ENCODE results near the gene LRP1B. TPM values are rescaled to one million over a fixed set of nuclear protein-coding genes. Genes with fewer than 3 reads are reported as not detected.

Gene LRP1B
- total and polyA plus RNA-seq, 2 experiments from 2014 or later = not detected

DNA sequence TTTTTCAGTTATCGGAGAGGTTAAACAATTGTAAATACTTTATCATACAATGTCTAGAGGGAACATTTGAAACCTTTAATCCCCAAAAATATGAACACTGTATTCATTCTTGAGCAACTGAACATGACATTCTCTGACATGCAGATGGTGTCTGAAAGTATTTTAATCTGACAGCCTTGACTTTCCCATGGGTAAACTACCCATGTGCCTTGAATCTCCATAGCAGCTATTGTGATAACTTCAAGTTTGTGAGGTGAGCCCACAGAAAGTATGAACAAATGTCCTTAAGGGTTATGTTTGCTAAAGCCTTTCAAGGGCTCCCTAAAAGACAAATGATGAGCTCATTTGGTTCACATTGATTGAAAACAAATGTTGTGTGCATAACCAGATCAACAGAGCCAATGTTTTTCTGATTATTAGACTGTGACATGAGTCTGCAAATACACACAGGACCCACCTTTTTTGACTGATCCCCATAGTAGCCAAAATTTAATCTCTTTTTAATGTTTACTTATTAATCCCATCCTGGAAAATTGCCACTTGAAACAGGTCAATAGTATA is 1326.0 kb downstream of the LRP1B start:
- Histone ChIP-seq H3K9ac (no peak overlapping the region), H3K27ac (no peak overlapping the region), H3K4me3 (no peak overlapping the region), H4K20me1 (ENCODE audit: insufficient read depth) (no peaks in the 10 kb centered on the region), H2AFZ (no peak overlapping the region), H3K4me1 (ENCODE audit: insufficient read depth) (no peaks in the 10 kb centered on the region), H3F3A (ENCODE audit: insufficient read depth) (no peaks in the 10 kb centered on the region), H3K79me2 (ENCODE audit: insufficient read depth) (no peaks in the 10 kb centered on the region), H3K9me2 (ENCODE audit: insufficient read depth) (no peaks in the 10 kb centered on the region), H3K9me3 (ENCODE audit: low read depth) (no peaks in the 10 kb centered on the region), H3K36me3 (ENCODE audit: low read depth) (no peaks in the 10 kb centered on the region), H3K27me3 (replicated peaks; ENCODE audit: insufficient read depth) (no peaks in the 10 kb centered on the region), H3K4me2 (ENCODE audit: unreplicated experiment) (no peak overlapping the region)
- TF ChIP-seq EZH2 (IDR thresholded peaks at IDR 0.05; ENCODE audit: insufficient read depth, poor library complexity, severe bottlenecking) (no peak), EZH2phosphoT487 (IDR thresholded peaks at IDR 0.05; ENCODE audit: insufficient read depth, low read depth) (no peak)
- DNase-seq = no peak
- in situ Hi-C loops (cut with MboI) = no loop called here
- 13 to 16% methylated on average over 1 of the region's 1 CpG for WGBS, 2 experiments (ENCODE audit: low coverage in 1 of 2, low lambda C conversion rate in 2 of 2, missing lambda C conversion rate in 2 of 2)

DNA sequence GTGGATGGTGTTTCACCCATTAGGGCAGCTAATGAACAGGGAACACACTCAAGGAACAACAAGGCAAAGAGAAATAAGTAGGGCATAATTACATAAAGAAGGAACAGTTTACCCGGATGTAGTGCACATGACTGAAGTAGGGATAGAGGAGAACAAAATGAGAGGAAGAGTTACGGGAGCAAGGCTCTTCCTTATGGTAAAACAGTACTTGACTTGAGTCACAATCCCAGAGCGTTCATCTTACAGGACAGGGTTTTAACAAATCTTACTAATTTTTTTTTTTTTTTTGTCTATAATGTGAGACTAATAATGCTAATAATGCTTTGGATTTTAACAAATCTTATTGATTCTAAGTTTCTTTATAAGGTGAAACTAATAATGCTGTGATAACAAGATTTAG is 1329.5 kb downstream of the LRP1B start:
- no peak for DNase-seq
- no peak for TF ChIP-seq EZH2phosphoT487 (IDR thresholded peaks at IDR 0.05; ENCODE audit: insufficient read depth, low read depth)
- TF ChIP-seq EZH2 (IDR thresholded peaks at IDR 0.05; ENCODE audit: insufficient read depth, poor library complexity, severe bottlenecking) = no peak
- no peaks in the 10 kb centered on the region for H3K9me2 ChIP-seq (ENCODE audit: insufficient read depth)
- 77% methylated on average over 3 of the region's 3 CpGs for WGBS, 2 experiments (ENCODE audit: low coverage in 1 of 2, low lambda C conversion rate in 2 of 2, missing lambda C conversion rate in 2 of 2)
- H3K4me2 ChIP-seq (ENCODE audit: unreplicated experiment) = no peak overlapping the region
- no peak overlapping the region for H3K27ac ChIP-seq
- H3K27me3 ChIP-seq (replicated peaks; ENCODE audit: insufficient read depth) = no peaks in the 10 kb centered on the region
- no peaks in the 10 kb centered on the region for H3K9me3 ChIP-seq (ENCODE audit: low read depth)
- H3F3A ChIP-seq (ENCODE audit: insufficient read depth) = no peaks in the 10 kb centered on the region
- no peak overlapping the region for H3K4me3 ChIP-seq
- no peak overlapping the region for H3K9ac ChIP-seq
- H4K20me1 ChIP-seq (ENCODE audit: insufficient read depth) = no peaks in the 10 kb centered on the region
- in situ Hi-C loops (cut with MboI) = no loop called here
- H3K4me1 ChIP-seq (ENCODE audit: insufficient read depth) = no peaks in the 10 kb centered on the region
- no peaks in the 10 kb centered on the region for H3K79me2 ChIP-seq (ENCODE audit: insufficient read depth)
- H2AFZ ChIP-seq = no peak overlapping the region
- no peaks in the 10 kb centered on the region for H3K36me3 ChIP-seq (ENCODE audit: low read depth)

DNA sequence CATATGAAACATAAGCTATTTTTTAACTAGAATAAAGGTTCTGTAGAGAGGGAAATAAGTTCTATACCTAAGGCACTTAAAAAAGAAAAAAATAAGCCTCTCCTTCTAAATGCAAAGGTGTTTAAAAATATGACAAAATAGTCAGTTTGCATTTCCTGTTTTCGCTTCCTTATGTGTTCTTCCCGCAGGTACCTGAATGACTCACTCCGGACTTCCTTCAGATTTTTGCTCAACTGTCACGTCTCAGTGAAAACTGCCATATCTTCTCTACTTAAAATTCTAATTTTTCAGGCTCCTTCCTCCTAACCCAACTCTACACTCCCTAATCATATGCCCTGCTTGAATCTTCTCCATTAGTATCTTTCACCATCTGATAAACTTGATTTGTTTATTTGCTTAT is 1333.1 kb downstream of the LRP1B start:
- in situ Hi-C loops (cut with MboI) = no loop called here
- H3K9me3 ChIP-seq (ENCODE audit: low read depth) = no peaks in the 10 kb centered on the region

DNA sequence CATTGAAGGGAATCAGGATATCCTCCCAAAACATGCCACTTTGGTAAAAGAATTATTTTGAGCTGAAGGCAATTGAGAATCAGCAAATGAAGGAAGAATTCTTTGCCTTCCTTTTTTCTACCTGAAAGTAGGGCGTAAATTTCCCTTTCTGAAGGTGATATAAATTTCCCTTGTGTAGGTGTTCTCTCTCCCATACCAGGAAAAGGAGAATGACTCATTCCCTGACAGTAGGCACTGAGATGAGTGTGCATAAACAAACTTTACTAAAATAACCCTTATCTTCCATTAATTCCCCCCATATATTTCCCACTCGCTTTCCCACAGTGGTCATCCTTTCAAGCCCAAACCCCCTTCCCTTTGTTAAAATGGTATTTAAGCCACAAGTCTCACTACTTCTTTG is 1339.0 kb downstream of the LRP1B start:
- no peaks in the 10 kb centered on the region for H3K27me3 ChIP-seq (replicated peaks; ENCODE audit: insufficient read depth)
- no peak for DNase-seq
- H4K20me1 ChIP-seq (ENCODE audit: insufficient read depth) = no peaks in the 10 kb centered on the region
- in situ Hi-C loops (cut with MboI) = no loop called here
- H3K27ac ChIP-seq = no peak overlapping the region
- H3K36me3 ChIP-seq (ENCODE audit: low read depth) = no peaks in the 10 kb centered on the region
- H3K79me2 ChIP-seq (ENCODE audit: insufficient read depth) = no peaks in the 10 kb centered on the region
- no peak overlapping the region for H3K4me3 ChIP-seq
- no peaks in the 10 kb centered on the region for H3K9me3 ChIP-seq (ENCODE audit: low read depth)
- H2AFZ ChIP-seq = no peak overlapping the region
- H3K4me2 ChIP-seq (ENCODE audit: unreplicated experiment) = no peak overlapping the region
- H3F3A ChIP-seq (ENCODE audit: insufficient read depth) = no peaks in the 10 kb centered on the region
- no peak overlapping the region for H3K9ac ChIP-seq
- no peaks in the 10 kb centered on the region for H3K9me2 ChIP-seq (ENCODE audit: insufficient read depth)
- WGBS, 2 experiments (ENCODE audit: low coverage in 1 of 2, low lambda C conversion rate in 2 of 2, missing lambda C conversion rate in 2 of 2) = 49 to 66% methylated on average over 2 of the region's 2 CpGs
- H3K4me1 ChIP-seq (ENCODE audit: insufficient read depth) = no peaks in the 10 kb centered on the region
- TF ChIP-seq EZH2phosphoT487 (IDR thresholded peaks at IDR 0.05; ENCODE audit: insufficient read depth, low read depth) (no peak), EZH2 (IDR thresholded peaks at IDR 0.05; ENCODE audit: insufficient read depth, poor library complexity, severe bottlenecking) (no peak)

More for the DNA sequence above, 1333.1 kb downstream of the LRP1B start:
- 83 to 88% methylated on average over 4 of the region's 4 CpGs for WGBS, 2 experiments (ENCODE audit: low coverage in 1 of 2, low lambda C conversion rate in 2 of 2, missing lambda C conversion rate in 2 of 2)
- Histone ChIP-seq H3K9ac (no peak overlapping the region), H3K4me2 (ENCODE audit: unreplicated experiment) (no peak overlapping the region), H3K4me3 (no peak overlapping the region), H3F3A (ENCODE audit: insufficient read depth) (no peaks in the 10 kb centered on the region), H3K79me2 (ENCODE audit: insufficient read depth) (no peaks in the 10 kb centered on the region), H2AFZ (no peak overlapping the region), H3K27me3 (replicated peaks; ENCODE audit: insufficient read depth) (no peaks in the 10 kb centered on the region), H3K4me1 (ENCODE audit: insufficient read depth) (no peaks in the 10 kb centered on the region), H3K36me3 (ENCODE audit: low read depth) (no peaks in the 10 kb centered on the region), H4K20me1 (ENCODE audit: insufficient read depth) (no peaks in the 10 kb centered on the region), H3K9me2 (ENCODE audit: insufficient read depth) (no peaks in the 10 kb centered on the region), H3K27ac (no peak overlapping the region)
- TF ChIP-seq EZH2 (IDR thresholded peaks at IDR 0.05; ENCODE audit: insufficient read depth, poor library complexity, severe bottlenecking) (no peak), EZH2phosphoT487 (IDR thresholded peaks at IDR 0.05; ENCODE audit: insufficient read depth, low read depth) (no peak)
- DNase-seq = no peak

DNA sequence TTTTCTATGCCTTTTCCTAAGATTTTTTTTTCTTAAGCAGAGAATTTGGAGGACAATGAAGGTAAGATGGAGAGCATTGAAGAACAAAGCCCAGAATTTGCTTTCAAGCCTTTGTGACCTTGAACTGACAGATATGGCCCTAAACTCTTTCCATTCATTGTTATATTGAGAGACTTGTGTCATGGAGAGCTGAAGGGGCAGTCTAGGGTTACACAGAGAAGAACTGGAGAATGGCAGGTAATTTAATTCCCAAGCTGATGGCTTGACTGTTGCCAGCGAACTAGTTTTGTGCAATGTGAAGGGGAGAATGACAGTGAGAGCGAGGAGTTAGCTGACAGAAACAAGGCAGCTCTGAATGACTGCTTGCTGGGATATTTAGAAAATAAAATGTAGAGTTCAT is 1344.2 kb downstream of the LRP1B start:
- WGBS, 2 experiments (ENCODE audit: low coverage in 1 of 2, low lambda C conversion rate in 2 of 2, missing lambda C conversion rate in 2 of 2) = 72 to 75% methylated on average over 2 of the region's 2 CpGs
- in situ Hi-C loops (cut with MboI) = no loop called here
- Histone ChIP-seq H3K27me3 (replicated peaks; ENCODE audit: insufficient read depth) (no peaks in the 10 kb centered on the region), H3K9ac (no peak overlapping the region), H2AFZ (no peak overlapping the region), H3K4me2 (ENCODE audit: unreplicated experiment) (no peak overlapping the region), H3K79me2 (ENCODE audit: insufficient read depth) (no peaks in the 10 kb centered on the region), H4K20me1 (ENCODE audit: insufficient read depth) (no peaks in the 10 kb centered on the region), H3K4me1 (ENCODE audit: insufficient read depth) (no peaks in the 10 kb centered on the region), H3K9me3 (ENCODE audit: low read depth) (no peaks in the 10 kb centered on the region), H3K36me3 (ENCODE audit: low read depth) (no peaks in the 10 kb centered on the region), H3K27ac (no peak overlapping the region), H3K4me3 (no peak overlapping the region), H3F3A (ENCODE audit: insufficient read depth) (no peaks in the 10 kb centered on the region), H3K9me2 (ENCODE audit: insufficient read depth) (no peaks in the 10 kb centered on the region)
- DNase-seq = no peak
- no peak for TF ChIP-seq EZH2phosphoT487 (IDR thresholded peaks at IDR 0.05; ENCODE audit: insufficient read depth, low read depth)
